ENCODE data around the gene UGT8.

GRCh38 chr4:114599903-114600552 is 1.4 kb downstream of the UGT8 start:
- TF ChIP-seq CTCF (IDR thresholded peaks at IDR 0.05) = no peak
- TF ChIP-seq POLR2A (IDR thresholded peaks at IDR 0.05) = no peak
